Inflammatory macrophage (primary cell): Measurements from ENCODE around the gene HRAS.
A peak's percentile ranks its signal among the peaks of the same experiment; 100 is the strongest.
"Not testable (repeated sequence)": the region's sequence is repeated elsewhere in the genome, so short reads cannot be mapped to it uniquely, and the experiment has no call there.

ENCODE experiments used
- DNase-seq, 2 donors: peaks; one replicate each; pipeline ENCODE4 v3.0.0-alpha.2; 2020 to 2022
- total RNA-seq, 18 experiments: gene quantifications; one replicate each; lab custom pipeline; 2026; ENCODE audit warnings: mixed read lengths in 6 of 18, inconsistent platforms in 2 of 18; lab: John Stamatoyannopoulos, UW

The HRAS gene
- 4.8 to 24.7 (median 12.6) reads per million in 18 experiments for total RNA-seq

DNA sequence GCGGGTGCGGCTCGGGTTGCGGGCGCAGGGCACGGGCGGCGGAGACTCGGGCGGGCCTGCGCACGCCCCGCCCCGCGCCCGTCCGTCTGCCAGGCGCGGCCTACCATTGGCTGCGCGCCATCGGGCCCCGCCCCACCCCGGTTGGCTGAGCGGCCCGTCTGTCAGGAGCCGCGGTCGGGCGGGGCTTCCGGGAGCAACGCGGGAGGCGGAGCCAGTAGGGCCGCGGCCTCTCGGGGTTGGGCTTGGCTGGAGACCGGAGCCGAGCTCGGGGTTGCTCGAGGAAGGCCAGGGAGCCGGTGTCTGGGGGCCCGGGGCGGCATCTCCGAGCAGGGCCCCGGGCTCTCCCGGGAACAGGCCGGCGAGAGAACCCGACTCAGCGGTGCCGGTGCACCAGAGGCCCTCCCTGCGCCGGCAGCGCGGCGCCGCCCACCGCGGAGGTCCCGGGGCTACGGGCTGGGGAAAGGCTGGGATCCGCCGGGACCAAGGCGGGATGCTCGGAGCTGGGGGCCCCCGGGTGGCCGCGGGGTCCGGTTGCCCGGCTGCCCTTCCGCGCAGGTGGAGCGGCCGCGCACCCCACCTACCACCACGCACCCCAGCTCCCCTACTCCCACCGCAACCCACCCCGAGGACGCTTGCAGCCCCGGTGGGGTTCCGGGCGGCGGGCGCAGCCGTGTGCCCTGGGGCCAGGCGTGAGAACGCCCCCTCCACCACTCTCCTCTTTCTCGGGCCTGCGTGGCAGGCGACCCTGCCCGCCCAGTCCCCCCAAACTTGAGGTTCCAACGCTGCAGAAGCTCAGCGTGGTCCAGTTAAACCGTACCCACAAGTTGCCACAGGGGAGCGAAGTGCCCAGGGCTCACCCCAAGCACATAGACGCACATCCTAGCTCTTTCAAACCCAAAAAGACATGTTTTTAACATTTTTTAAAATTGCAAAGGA lies at the start of gene HRAS:
Gene HRAS, minus strand, starts transcription at position 58 of the 936 bp plus-strand sequence.
- DNase-seq: peak; percentile 96 to 97

GRCh38 chr11:584287-584686 lies 48.9 kb upstream of the HRAS start:
- no peak for DNase-seq

DNA sequence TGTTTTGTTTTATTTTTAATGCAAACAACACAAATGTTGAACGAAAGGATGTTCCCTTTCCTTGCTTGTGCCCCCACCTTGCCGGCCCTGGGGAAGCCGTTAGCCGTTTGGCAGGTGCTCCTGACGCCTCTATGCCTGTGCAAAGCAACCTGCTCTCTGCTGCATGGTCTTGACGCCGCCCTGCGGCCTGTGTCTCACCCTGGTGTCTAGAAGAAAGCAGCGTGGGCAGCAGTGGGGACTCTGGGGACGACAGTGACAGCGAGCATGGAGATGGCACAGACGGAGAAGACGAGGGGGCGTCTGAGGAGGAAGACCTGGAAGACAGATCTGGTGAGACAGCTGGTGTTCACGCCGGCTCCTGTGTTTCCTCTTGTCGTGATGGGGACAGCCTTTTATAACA lies 46.4 kb upstream of the HRAS start:
- DNase-seq: no peak

GRCh38 chr11:581342-581741 lies 46.0 kb upstream of the HRAS start:
- no peak for DNase-seq

DNA sequence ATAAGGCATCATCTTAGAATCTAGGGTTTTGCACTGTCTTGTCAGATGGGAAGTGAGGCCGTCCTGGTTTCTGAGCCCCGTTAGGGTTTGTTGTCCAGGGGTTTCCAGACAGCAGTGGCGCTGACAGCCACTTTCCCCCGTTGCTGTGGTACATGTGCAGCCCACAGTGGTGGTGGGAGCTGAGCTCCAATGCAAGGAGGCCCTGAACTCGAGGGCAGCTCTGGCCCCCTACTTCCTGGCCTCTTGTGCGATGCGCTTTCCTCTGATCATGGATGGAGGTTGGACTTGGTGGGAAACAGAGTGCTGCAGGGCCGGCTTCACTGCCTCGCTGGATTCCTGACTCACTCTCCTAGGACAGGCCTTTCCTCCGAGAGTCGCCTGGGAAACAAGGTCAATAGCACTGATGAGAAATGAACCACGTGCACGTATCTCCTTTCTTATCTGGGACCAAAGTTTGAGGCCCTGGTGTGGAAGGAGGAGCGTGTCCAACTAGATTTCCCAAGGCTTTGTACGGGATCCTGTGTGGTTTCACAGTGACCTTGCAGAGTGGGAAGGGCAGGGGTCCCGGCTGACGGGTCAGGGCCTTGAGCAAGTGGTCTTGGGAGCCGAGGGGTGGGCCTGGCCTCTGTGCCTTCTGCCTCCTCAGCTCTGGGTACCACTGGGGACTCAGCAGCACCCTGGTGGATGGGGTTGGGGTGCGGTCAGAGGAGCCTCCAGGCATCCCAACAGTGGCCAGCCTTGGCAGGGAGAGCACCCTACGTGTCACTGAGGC lies 44.6 kb upstream of the HRAS start:
- DNase-seq: no peak

DNA sequence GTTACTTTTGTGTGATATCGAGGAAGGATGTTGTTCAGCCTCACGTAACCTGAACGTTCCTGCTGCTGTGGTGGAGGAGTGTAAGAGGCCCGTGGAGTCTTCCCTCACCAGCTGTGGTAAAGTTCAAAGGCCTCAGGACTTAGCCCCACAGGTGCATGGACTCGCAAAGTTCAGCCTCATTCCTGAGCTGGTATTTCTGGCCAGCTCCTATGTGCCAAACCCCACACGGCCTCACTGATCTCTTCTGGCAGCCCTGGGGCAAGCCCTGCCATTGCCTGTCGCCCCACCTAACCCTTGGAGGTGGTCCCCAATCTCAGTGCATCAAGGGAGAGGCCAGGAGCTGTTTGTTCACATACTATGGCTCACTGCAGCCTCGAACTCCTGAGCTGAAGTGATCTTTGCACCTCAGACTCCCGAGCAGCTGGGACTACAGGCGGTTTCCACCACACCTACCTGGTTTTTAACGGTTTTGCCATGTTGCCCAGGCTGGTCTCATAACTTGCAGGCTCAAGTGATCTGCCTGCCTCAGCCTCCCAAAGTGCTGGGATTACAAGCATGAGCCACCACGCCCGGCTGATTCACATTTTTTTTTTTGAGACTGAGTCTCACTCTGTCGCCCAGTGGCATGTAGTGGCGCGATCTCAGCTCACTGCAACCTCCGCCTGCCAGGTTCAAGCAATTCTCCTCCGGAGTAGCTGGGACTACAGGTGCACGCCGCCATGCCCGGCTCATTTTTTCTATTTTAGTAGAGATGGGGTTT lies 43.1 kb upstream of the HRAS start:
- DNase-seq: no peak

DNA sequence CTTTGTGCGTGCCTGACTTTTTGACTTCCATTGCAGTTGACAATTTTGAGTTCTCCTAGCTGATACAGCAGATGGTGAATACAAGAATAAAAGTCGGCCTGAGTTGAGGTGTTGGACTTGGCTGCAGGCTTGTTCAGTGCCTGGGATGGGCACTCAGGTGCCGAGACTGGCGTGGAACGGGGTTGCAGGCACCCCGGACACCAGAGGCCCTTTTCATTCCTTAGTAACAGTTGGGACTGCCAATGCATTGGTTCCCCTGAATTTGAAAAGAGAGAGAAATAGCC lies 42.2 kb upstream of the HRAS start:
- no peak for DNase-seq

- peak in 1 of 2 donors; percentile 6 for DNase-seq
Measured at GRCh38 chr11:576811-577610, 41.6 kb upstream of the HRAS start.

GRCh38 chr11:575996-576768 lies 40.8 kb upstream of the HRAS start, which contains the start of gene PHRF1:
TSS of gene PHRF1 (plus strand) at chr11:576470. CDS start at chr11:581513, 5,043 bp downstream.
- peak; percentile 88 to 96 for DNase-seq

DNA sequence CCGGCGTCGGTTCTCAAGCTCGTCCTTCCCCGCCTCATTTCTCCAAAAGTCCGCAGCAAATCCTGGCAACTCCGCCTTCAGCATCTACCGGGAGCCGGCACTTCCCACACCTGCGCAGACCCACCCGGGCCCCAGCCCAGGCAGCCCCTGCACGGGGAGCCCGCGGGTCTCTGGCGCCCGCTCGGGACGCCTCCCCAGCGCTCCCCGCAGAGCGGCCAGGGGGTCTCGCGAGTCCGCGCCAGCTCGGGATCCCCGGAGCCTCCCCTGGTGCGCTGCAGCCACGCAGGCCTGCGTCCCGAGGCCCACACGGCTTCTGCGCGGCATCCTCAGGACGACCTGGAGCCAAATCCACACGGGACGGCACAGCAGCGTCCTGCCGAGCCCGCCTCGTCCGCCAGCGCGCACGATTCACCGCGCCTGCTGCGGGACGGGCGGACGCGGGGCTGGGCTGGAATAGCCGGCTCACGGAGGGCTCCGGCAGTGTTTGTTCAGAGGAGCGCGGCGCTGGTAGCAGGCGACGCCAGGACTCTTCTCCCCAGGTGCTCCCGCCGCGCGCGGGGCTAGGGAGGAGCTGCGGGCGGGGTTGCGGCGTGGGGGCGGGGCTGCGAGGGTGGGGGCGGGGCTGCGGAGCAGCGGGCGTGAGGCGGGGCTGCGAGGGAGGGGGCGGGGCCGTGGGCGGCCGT lies 40.1 kb upstream of the HRAS start:
- DNase-seq: peak in 1 of 2 donors; percentile 9

DNA sequence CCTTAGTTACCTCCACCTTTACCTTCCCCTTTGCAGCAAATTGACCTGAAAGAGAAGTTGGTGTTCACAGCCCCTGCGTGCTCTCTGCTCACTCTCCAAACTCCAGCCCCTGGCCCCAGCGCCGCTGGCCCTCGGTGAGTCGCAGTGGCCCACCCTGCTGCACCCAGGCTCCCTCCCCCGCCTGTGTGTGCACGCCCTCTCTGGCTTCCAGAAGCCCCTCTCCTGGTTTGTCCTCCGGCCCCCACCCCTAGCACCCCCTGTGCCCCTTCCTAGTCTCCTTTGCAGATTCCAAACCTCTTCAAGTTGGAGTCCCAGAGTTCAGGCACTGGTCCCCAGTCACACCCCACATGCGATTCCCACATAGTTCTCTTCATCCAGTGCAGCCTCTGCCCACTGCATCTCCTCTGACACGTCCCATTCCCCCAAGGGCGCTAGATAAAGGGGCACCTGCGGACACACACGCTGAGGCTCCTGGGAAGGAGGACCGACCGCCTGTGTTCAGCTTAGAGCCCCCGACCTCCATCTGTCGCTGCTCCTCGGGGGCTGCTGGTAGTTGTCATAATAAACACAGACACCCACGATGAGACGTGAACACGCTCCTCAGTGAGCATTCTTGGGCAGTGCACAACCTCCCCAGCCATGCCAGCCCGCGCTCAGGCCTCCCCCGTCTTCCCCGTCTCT lies 39.4 kb upstream of the HRAS start:
- no peak for DNase-seq

GRCh38 chr11:574031-574570 lies 38.7 kb upstream of the HRAS start:
- not testable (repeated sequence) for DNase-seq

DNA sequence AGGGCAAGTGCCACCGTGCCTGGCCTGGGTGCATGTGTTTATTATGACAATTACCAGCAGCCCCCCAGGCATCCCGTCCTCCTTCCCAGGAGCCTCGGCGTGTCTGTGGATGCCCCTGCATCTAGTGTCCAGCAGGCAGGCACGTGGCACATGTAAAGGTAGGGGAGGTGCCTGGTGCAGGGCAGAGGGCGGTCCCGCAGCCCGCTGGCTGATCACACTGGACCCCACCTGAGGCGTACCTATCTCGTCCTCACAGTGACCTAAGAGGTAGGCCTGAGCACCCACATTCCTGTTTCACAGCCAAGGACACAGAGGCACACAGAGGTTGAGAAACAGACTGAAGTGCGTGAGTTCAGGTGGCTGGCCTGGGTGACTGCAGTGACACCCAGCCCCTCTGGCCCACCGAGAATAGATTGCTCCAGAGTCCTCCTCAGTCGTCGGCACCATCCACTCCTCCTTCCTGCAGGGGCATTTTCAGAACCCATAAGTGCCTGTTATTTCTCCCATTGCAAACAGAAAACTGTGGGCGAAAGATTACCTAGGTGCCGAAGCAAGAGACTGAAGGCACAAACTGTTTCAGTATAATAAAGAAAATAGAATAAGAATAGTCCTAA lies 37.9 kb upstream of the HRAS start:
- no peak for DNase-seq

DNA sequence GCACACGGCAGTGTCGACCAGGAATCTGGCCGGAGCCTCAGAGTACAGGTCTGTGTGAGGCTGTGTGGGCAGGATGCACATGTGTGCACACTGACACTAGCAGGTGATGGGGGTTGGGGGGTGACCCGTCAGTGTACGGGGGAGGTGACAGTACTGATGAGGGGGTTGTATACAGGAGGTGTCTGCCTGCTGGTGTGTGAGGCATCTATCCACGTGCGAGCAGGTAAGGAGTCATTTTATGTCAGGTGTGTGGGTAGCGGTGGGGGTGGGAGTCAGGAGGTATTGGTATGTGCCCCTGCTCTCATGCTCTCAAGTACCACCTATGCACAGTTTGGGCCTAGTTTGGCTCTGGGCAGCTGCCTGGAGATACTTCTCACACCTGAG lies 36.4 kb upstream of the HRAS start:
- no peak for DNase-seq

DNA sequence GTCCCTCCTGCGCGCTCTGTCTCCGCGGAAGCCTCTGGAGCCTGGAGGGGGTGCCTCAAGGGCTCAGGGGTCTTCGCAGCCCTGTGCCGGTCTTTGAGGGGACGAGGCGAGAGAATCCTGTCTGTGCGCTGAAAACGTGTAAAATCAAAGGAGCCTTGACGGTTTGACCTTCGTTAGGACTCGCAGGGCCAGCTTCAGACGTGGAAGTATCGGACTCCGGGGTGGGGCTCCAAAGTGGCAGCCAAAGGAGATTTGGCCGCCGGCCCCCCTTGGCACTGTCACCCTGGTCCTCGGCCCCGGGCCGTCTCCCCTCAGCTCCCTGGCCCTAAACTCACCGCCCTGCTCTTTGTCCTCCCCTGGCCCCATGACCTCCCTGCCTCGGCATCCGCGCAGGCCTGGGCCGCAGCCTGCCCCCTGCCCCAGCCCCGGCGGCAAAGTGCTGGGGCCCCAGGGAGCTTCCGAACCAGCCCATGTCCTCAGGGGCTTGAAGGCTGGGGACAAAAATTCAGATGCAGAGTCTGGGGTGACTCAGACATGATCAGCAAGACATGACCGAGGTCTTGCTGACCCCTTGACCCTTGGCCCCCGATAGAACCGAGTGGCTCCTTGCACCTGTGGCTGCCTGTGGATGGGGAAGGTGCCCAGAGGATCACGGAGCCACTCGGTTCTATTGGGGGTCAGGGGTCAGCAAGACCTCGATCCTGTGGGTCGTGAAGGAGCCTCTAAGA lies 33.9 kb upstream of the HRAS start:
- DNase-seq: no peak

DNA sequence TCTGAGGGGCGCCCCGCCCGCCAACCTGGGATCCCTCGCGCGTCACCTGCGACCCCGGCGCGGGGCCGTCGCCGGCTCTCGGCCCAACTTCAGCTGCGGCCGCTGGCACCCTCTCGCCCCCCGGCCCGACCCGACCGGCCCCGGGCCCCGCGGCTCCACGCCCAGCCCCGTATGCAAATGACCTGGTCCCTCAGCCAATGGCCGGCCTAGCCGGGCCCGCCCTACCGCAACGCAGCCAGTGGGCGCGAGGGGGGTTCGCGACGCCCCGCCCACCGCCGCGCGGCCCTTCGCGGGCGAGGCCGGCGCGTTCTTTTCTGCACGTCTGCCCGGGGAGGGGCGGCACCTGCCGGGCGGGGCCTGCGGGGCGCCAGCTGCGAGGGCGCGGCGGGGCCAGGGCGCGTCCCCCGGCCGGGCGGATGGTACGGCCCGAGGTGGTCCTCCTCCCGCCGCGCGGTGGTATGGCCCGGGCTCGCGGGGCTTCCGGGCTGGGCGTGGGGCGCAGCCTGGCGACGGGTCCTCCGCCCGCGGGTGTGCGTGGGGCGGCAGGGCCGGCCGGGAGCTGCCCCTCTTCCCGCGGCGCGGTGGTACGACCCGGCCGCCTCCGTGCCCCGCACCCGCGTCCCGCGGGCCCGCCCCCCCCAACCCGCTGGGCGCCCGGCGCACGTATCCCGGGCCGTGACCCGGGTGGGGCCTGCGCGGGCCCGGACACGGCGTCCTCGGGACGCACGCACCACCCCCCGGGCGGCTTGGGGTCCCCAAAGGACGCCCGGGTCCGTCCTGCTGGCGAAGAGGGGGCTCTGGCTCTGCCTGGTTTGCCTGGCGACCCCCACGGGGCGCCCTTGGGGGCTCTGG lies 33.2 kb upstream of the HRAS start:
- peak; percentile 87 to 94 for DNase-seq

GRCh38 chr11:567629-568292 lies 32.4 kb upstream of the HRAS start:
- no peak for DNase-seq
